H1 (cell line): ENCODE measurements around the gene SLC39A13.

Experiments used
- ATF3 ChIP-seq: IDR thresholded peaks from 2 replicates; pipeline ENCODE4 v1.6.1; 2011; ENCODE audit warnings: low read depth, mild to moderate bottlenecking, low read length; ENCODE audit not compliant: insufficient read depth
- CTCF ChIP-seq, 3 experiments: IDR thresholded peaks; 1 replicate in 2 of 3; 2 replicates in 1 of 3; pipeline versions ENCODE4 v1.5.1 to v1.6.1; 2011; ENCODE audit warnings: low read length in 3 of 3, mild to moderate bottlenecking in 3 of 3, inconsistent platforms in 2 of 3, low read depth in 1 of 3, moderate library complexity in 1 of 3; ENCODE audit not compliant: insufficient read depth in 1 of 3; ENCODE audit errors: control extremely low read depth in 1 of 3
- EZH2 ChIP-seq: fragments of 200-600 bp; sonication (generic); IDR thresholded peaks from 2 replicates; pipeline ENCODE4 v1.7.1; 2012; ENCODE audit warnings: low read depth, mild to moderate bottlenecking, moderate library complexity, low read length, inconsistent platforms; ENCODE audit not compliant: severe bottlenecking
- FOSL1 ChIP-seq: IDR thresholded peaks from 2 replicates; pipeline ENCODE4 v1.6.1; 2011; ENCODE audit warnings: mild to moderate bottlenecking, low read depth, low read length, moderate library complexity; ENCODE audit not compliant: insufficient read depth
- MAX ChIP-seq: IDR thresholded peaks from 2 replicates; pipeline ENCODE4 v1.6.1; 2012; ENCODE audit warnings: inconsistent platforms
- POLR2A ChIP-seq, 2 experiments: IDR thresholded peaks; 1 replicate in 1 of 2; 2 replicates in 1 of 2; pipeline ENCODE4 v1.6.1; 2011; ENCODE audit warnings: low read depth in 2 of 2, low read length in 2 of 2, mild to moderate bottlenecking in 2 of 2; ENCODE audit errors: control extremely low read depth in 1 of 2
- RFX5 ChIP-seq: IDR thresholded peaks from 2 replicates; pipeline ENCODE4 v1.6.1; 2011; ENCODE audit warnings: low read depth, low read length, improper control_type of control experiment, borderline replicate concordance
- SP1 ChIP-seq: IDR thresholded peaks from 2 replicates; pipeline ENCODE4 v1.6.1; 2011; ENCODE audit warnings: low read depth, low read length
- SUZ12 ChIP-seq: fragments of 200-600 bp; sonication (generic); IDR thresholded peaks from 2 replicates; pipeline ENCODE4 v1.6.1; 2012; ENCODE audit warnings: mild to moderate bottlenecking, inconsistent platforms, low read length, moderate library complexity, mixed read lengths
- ZNF274 ChIP-seq: IDR thresholded peaks from 2 replicates; pipeline ENCODE4 v1.7.0; 2012; ENCODE audit warnings: low read length, borderline replicate concordance; ENCODE audit errors: extremely low read depth

- no peak for TF ChIP-seq MAX
- TF ChIP-seq SP1: no peak
- TF ChIP-seq FOSL1: no peak
- no peak for TF ChIP-seq CTCF (IDR thresholded peaks at IDR 0.05; ENCODE audit: control extremely low read depth in 1 of 3, insufficient read depth in 1 of 3, low read depth in 1 of 3, low read length in 3 of 3)
- TF ChIP-seq RFX5: no peak
- TF ChIP-seq EZH2: no peak
- no peak for TF ChIP-seq ATF3
- no peak for TF ChIP-seq SUZ12
- TF ChIP-seq POLR2A (IDR thresholded peaks at IDR 0.05; ENCODE audit: control extremely low read depth in 1 of 2, low read depth in 2 of 2, low read length in 2 of 2): no peak
- no peak for TF ChIP-seq ZNF274
These were observed 31.7 kb downstream of the SLC39A13 start for GRCh38 chr11:47440054-47440476.
